GM19468 (cell line): ENCODE measurements around the gene ADAMTSL4.

ENCODE experiments used
- ATAC-seq: cut with Tn5 transposase; IDR thresholded peaks from one replicate; pipeline ENCODE4 v1.9.1; 2021; ENCODE audit warnings: mild to moderate bottlenecking, moderate library complexity, moderate number of reproducible peaks; ENCODE audit not compliant: unreplicated experiment; ENCODE audit errors: extremely low read depth

The ADAMTSL4 gene

GRCh38 chr1:150553392-150554085 lies 4.3 kb downstream of the ADAMTSL4 start:
- no peak for ATAC-seq

- no peak for ATAC-seq
Measured at GRCh38 chr1:150554086-150554452, 4.9 kb downstream of the ADAMTSL4 start.

- no peak for ATAC-seq
Measured at GRCh38 chr1:150555198-150555970, 6.2 kb downstream of the ADAMTSL4 start.

GRCh38 chr1:150555971-150556865 lies 7.0 kb downstream of the ADAMTSL4 start:
- no peak for ATAC-seq

- no peak for ATAC-seq
Measured at GRCh38 chr1:150557065-150557600, 7.9 kb downstream of the ADAMTSL4 start.

GRCh38 chr1:150557813-150558212 lies 8.6 kb downstream of the ADAMTSL4 start:
- ATAC-seq: no peak

- no peak for ATAC-seq
Measured at GRCh38 chr1:150558303-150558704, 9.1 kb downstream of the ADAMTSL4 start.

GRCh38 chr1:150558761-150559655 lies 9.8 kb downstream of the ADAMTSL4 start:
- ATAC-seq: no peak

GRCh38 chr1:150559656-150560010 lies 10.4 kb downstream of the ADAMTSL4 start:
- ATAC-seq: no peak

- no peak for ATAC-seq
Measured at GRCh38 chr1:150560011-150560438, 10.8 kb downstream of the ADAMTSL4 start.

- no peak for ATAC-seq
Measured at GRCh38 chr1:150560576-150561253, 11.5 kb downstream of the ADAMTSL4 start.

GRCh38 chr1:150561254-150561973 lies 12.2 kb downstream of the ADAMTSL4 start:
- ATAC-seq: no peak

- ATAC-seq: no peak
Measured at GRCh38 chr1:150561974-150562445, 12.8 kb downstream of the ADAMTSL4 start.

- ATAC-seq: no peak
Measured at GRCh38 chr1:150562446-150563339, 13.5 kb downstream of the ADAMTSL4 start.

- no peak for ATAC-seq
Measured at GRCh38 chr1:150563340-150564038, 14.3 kb downstream of the ADAMTSL4 start.
